Stimulated activated CD4-positive, alpha-beta T cell treated with anti-CD3 and anti-CD28 coated beads, TNF-alpha, amount 100 ng/mL, for 48 hours (primary cell): Measurements from ENCODE around the gene OBP2B.
"Not testable (repeated sequence)": the region's sequence is repeated elsewhere in the genome, so short reads cannot be mapped to it uniquely, and the experiment has no call there.

Experiments used
- DNase-seq, 3 donors: peaks; one replicate each; pipeline ENCODE4 v3.0.0-alpha.2; 2020; ENCODE audit warnings: low read depth in 3 of 3

Gene OBP2B

DNA sequence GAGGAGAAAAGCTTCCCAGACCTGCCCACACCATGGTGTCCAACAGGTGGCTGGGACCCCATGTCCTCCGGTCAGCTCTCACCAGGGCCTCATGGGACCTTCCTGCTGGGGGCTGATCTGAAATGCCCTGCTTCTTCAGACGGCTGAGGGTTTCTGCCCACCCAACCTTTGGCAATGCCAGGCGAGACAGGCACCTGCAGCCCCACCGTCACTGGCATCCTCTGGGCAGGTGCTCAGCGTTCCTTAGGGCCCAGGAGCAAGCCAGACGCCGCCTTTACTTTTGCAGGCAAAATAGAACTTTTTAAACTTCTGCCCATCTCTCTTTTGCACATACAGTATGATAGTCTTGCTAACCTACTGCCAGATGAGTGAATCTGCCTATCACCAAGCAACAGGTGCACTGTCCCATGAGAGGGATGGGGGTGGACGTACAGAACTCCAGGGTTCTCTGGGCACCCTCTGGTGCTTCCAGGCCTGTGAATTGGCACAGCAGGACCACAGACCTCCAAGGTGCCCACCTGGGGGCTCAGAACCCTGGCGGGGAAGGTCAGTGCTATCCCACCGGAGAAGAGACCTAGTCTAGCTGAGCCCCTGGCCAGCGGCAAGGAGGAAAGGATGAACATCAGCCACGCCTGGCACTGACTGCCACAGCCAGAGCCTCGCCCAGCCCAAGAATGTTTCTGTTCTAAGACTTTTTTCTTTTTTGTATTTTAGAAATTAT, 7.5 kb downstream of the OBP2B start:
- DNase-seq, result no peak

DNA sequence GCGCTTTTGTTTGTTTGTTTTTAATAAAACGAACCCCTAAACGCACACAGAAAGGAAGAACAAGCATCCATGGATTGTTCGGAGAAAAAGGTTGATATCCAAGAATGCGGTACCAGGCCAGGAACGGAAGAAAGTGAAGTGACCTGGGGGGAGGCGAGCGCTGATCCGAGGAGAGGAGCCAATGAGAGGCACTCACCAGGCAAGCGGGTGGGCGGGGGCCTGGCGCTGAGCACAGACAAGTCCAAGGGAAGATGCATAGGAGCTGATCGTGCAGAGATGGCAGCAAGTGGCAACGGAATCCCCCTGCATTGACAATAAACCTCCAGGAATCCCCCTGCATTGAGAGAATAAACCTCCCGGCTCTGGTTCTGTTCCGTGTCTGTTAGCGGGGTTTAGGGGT, 8.4 kb downstream of the OBP2B start:
- DNase-seq, result no peak

DNA sequence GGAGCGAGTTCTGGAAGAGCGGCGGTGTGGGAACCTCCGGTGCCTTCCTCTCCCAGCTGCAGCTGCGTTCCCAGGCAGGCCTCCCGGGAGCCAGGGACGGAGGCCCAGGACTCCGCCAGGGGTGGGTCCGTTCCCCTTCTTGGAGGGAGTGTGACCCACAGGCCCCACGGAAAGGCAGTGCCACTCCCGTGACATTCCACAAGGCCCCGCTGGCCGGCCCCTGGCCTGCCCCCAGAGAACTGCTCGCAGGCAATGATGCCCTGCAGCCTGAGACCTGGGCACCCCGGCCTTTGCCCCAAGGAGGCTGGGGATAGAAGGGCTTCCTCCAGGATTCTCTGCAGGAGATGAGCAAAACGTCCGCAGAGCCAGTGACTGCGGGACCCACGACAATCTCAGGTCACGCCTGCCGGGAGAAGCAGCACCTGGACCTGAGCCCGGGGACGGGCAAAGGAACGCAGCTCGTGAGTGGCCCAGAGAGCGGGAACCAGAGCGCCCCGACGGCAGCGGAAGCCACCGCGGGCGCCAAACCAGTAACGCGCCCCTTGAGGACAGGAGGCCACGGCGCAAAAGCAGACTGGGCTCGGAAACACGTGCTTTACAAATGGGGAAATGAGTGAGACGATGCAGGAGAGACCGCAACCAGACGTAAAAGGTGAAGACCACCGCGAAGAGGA, 9.3 kb downstream of the OBP2B start:
- DNase-seq, result peak in 2 of 3 donors; percentile 34 to 59

DNA sequence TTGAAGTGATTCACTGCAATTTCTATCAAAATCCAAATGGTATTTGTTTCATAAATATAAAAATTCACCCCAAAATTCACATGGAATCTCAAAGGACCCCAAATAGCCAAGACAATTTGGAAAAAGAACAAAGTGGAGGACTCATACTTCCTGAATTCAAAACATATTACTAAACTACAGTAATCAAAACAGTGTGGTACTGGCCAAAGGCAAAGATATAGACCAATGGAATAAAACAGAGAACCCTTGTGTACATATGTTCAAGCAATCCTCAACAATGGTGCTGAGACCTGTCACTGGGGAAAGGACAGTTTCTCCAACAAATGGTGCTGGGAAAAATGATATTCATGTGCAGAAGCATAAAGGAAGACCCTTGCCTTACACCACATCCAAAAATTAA, 14.0 kb downstream of the OBP2B start:
- DNase-seq, result no peak

DNA sequence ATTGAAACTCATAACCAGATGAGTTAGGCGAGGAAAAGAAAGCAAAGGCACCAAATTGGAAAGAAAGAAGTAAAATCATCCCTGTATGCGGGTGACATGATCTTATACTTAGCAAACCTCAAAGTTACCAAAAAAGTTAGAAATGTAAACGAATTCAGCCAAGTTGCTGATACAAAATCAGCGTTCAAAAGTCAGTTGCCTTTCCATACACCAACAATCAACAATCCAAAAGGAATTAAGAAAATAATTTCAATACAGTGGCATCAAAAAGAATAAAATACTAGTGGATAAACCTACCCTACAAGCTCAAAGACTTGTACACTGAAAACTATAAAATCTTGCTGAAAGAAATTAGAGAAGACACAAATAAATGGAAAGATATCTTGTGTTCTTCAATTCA, 14.5 kb downstream of the OBP2B start:
- no peak for DNase-seq

DNA sequence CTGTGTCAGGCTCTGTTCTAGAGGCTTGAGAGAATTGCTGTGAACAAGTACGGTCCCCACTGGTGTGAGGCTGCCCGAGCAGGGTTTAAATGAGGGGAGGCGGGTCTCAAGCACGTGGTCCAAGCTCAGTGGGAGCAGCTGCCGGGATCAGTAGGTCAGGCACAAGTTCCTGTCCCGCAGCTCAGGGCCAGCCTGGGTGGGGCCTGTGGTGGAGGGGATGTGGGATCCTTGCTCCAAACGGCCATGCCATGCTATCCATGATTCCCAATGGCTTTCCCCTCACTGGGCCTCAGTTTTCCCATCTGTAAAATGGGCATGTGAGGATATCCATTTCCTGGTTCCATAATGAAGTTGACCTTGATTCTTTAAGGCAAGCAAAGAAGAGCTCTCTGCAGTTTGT, 17.1 kb downstream of the OBP2B start:
- DNase-seq, result no peak

DNA sequence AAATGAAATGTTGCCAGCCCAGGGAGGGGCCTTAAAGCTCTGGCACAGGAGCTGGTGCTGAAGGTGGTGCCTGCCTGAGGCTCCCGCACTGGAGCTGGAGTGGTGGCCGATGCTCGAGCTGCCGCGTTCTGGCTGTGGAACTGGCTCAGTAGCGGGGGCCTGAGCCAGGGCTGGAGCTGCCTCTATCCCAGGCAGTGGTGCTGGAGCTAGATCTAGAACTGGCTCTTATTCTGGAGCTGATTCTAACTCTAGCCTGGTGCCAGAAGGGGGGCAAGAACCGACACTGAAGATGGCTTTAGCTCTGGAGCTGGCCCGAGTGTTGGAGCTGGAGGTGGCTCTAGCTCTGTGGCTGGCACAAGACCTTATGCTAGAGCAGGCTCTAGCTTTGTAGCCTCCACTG, 19.2 kb downstream of the OBP2B start:
- DNase-seq, result no peak

DNA sequence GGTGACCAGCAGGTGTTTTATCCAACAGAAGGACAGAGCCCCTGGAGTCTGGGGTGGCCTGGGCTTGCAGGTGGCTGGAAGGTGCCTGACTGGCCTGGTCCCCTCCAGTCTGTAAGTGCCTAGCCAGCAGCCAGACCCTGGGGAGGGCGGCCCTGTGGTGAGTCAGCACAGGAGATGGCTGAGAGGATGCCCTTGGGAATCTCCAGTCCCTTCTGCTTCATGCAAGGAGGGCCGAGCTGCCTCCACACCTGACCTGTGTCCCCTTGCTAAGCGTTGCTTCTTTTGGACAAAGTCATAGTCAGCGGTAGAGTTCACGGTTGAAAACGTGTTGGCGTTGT, 20.2 kb downstream of the OBP2B start:
- DNase-seq, result no peak

DNA sequence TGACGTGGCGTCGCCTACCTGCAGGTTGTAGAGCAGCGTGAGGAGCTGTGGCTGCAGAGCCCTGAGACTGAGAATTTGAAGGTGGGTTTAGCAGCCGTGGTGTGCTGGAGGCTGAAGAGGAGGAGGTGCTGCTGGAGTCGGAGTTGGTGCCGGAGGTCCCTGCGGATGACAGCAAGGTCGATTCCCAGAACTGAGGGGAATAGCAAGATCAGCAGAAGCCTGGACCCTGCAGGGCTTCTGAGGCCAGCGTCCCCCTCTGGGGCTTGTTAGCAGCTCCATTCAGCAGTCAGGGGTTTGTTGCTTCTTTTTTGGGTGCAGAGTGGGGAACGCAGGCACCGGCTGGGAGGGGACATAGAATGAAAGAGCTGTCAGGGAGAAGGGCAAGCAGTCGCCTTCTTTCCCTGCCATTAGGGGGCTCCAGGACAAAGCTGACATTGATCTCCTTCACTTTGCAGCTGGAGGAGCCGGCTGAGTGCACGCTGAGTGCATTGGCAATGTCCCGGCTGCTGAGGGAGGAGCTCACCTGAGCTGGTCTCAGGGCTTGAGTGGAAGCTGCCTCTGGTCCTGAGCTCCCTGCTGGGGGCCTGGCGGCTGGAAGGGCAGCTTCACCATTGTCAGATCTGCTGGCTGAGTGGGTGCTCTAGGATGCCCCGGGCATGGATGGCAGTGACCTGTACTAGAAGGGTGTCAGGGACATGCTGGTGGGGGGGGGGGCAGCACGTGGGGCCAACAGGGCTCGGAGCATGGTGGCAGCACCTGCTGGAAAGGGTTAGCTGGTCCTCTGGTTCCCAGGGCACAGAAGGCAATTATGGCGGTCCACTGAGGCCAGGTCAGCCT, 20.8 kb downstream of the OBP2B start:
- no peak for DNase-seq

DNA sequence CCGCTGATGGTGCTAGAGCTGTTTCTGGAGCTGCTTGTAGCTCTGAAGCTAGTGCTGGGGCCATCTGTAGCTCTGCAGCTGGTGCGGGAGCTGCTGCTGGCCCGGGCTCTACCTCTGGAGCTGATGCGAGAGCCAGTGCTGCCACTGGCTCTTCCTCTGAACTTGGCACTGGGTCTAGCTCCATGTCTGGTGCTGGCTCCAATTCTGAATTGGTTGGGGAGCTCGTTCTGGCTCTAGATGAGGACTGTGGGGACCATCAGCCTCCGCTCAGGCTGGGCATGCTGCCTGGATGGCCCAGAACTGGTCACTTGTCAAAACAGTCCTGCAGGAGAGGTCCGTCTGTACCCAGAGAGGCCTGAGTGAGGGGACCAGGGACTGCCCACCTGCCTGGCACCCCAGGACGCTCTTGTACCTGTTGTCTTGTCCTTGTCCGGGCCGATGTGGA, 21.5 kb downstream of the OBP2B start:
- DNase-seq, result no peak

DNA sequence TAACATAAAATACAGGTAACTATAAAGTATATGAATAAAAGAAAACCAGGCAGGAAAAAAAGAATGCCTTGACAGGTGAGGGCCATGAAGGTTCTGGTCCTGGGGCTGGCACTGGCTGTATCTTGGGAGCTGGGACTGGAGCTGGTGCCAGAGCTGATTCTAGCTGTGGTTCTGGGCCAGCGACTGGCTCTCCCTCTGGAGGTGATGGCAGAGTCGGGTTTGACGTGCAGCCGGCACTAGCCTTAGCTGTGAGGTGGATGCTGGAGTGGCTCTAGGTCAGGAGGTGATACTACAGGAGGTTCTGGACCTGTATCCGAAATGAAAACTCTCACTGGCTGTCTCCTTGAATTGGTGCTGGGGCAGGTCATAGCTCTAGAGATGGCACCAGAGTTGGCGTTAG, 22.3 kb downstream of the OBP2B start:
- DNase-seq, result no peak

DNA sequence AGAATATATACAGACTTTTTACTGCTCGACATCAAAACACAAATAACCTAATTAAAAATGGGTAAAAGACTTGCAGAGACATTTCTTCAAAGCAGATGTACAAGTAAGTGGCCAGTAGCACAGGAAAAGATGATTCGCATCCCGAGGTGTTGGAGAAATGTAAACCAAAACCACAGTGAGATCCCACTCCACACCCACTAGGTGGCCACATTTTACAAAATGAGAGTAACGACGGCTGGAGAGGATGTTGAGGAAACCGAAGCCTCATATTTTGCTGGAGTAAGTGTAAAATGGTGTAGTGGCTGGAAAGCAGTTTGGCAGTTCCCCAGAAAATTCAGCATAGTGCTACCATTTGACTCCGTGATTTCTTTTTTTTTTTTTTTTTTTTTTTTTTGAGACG, 24.1 kb downstream of the OBP2B start:
- DNase-seq, result peak in 1 of 3 donors; percentile 37

DNA sequence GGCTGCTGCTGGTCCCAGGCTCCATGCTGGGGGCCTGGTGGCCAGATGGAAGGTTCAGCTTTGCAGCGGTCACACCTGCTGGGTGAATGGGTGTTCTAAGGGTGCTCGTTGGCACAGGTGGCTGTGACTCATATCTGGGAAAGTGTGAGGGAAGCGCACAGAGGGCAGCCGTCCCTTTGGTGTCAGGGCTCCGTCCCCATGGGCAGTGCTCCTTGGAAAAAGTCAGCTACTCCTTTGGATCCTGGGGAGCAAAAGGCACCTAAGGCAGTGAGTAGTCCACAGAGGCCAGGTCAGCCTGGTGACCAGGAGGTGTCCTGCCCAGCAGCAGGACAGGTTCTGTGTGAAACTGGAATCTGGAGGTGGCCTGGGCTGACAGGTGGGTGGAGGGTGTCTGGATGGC, 26.9 kb downstream of the OBP2B start:
- no peak for DNase-seq

DNA sequence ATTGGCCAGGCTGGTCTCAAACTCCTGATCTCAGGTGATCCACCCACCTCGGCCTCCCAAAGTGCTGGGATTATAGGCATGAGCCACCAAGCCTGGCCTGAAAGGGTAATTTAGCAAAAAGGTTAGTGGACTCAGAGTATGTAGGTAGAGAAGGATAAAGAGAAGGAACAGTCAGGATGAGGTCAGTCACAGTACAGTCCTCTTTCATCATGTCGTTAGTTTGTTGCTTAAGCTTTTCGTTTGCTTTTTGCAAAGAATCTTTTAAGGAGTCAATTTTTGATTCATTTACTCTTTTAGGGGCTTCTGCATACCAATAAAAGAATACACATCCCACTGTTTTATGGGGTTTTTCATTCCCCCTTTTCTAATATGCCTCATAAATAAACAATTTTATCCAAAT, 27.5 kb downstream of the OBP2B start:
- no peak for DNase-seq

DNA sequence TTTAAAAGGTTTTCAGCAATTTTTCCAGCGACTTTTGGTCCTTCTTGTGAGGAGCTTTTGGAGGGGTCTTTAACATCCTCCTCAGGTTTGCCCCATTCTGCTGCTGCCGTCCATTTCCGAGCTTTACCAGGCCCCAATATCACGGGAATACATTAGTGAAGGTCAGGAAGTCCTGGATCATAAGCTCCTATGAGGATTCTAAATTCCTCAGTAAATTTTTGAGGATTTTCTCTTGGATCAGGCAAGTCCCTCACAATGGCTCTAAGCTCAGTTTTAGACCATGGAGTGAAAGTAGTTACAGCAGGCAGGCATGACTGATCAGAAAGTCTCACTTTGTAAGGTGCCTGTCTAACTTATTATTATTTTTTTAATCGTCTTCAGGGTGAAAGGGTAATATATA, 28.1 kb downstream of the OBP2B start:
- DNase-seq, result no peak

DNA sequence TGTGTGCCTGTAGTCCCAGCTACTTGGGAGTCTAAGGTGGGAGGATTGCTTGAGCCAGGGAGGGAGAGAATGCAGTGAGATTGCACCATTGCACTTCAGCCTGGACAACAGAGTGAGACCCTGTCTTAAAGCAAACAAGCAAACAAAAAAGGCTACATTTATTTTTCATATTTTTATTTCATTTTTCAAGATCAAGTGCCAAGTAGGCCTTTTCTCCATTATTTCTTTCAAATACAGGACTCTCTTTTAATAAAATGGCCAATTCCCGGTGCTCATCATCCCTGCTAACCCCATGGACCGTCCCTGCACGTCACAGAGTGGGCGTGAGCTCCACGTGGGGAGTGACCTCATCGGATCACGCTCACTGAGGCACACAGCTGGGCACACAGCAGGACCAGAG, 36.0 kb downstream of the OBP2B start:
- no peak for DNase-seq

DNA sequence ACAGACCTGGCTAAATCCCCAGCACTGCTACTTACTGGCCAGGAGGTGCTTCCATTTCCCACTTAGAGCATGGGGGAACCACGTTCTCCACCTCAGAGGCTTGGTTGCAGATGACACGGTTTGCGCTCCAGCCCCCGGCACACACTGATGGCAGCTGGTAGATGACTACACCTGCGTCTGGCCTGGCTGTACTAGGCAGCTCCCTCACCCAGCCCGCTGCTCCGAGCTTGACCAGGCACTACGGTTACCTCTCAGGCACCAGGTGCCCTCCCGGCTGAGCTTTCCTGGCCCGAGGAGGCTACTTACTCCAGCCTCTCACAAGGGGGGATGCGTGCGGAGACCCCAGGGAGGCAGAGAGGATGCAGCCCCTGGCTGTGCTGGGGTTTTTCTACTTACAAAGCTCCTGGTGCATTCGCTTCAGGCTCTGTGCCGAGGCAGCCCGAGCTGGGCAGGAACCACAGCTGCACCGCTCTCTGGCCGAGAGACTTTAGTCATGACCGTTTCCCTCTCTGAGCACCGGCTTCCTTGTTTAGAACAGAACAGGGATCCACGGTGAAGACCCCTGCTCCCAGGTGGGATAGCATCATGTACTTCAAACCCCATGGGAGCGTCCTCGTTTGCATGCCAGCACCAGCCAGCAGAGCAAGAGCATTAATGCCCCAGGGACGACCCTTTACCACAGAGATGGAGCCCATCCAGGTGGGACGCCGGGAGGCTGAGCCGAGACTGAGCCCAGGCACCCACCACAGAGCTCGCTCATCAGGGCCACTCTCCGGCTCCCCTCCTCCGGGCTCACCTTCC, 37.7 kb downstream of the OBP2B start:
- no peak for DNase-seq

DNA sequence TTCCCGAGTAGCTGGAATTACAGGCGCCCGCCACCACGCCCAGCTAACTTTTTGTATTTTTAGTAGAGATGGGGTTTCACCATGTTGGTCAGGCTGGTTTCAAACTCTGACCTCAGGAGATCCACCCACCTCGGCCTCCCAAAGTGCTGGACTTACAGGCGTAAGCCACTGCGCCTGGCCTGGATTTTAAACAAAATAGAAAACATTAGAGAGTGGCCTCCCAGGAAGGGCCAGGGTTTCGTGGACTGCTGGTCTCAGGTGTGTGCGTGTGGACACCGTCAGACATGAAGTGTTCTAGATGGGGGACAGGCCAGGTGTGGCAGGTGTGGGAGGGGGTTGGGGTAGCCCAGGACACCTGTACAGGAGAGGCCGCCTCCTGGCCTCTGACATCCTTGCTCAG, 38.3 kb downstream of the OBP2B start:
- DNase-seq, result no peak

DNA sequence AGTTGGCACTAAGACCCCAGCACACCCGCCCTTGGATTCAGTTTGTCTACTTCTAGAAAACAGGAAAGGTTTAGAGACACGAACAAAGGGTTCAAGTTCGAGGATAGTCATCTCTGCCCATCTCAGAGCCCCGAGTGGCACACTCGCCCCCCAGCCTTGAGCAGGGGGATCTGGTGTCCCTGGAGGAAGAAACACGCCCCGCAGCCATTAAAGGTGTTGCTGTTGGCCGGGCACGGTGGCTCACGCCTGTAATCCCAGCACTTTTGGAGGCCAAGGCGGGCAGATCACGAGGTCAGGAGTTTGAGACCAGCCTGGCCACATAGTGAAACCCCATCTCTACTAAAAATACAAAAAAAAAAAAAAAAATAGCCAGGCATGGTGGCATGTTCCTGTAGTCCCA, 39.4 kb downstream of the OBP2B start:
- DNase-seq, result not testable (repeated sequence)

DNA sequence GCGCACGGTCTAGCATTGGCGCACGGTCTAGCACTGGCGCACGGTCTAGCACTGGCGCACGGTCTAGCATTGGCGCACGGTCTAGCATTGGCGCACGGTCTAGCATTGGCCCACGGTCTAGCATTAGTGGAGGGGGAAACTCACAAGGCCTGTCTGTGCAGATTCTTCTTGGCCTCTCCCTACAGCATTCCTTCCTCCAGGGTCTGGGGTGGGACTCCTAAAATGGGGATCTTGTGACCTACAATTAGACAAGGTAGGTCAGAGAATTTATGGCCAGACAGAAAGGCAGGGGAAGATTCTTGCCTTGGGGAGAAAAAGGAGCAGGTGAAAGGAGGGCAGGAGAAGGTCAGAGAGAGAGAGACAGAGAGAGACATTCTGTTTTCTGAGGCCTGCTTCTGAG, 39.9 kb downstream of the OBP2B start:
- DNase-seq, result no peak

DNA sequence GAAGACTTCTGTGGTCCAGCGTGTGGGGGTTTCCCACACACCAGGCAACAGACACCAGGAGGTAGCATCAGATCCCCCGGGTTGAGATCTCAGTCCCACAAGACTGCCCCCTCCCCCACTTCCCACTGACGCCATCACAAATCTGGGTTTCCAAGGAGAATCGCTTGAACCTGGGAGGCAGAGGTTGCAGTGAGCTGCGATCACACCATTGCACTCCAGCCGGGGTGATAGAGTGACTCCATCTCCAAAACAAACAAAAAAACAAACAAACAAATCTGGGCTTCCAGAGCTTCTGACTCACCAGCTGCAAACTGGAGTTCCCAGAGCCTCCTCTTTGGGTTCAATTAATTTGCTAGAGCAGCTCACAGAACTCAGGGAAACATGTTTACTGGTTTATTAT, 40.6 kb downstream of the OBP2B start:
- no peak for DNase-seq

DNA sequence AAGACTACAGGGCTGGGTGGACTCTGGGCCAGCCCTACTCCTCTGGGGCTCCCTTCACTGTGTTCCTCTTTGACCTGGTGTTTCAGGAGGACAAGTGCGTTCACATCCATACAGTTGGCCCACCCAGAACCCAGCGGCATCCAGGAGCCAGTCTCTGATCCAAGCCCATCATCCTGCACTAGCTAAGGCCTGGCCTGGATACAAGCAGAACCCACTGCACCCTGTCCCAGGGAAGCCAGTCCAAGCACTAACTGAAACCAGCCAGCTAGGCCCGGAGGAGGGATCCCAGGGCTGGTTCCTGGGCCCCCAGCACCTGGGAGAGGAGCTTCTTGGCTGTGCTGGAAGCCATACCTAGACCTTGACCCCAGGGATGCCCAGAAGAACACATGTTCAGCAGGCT, 41.3 kb downstream of the OBP2B start:
- DNase-seq, result no peak
